A673 (cell line): ENCODE results near the gene PEX5L. TPM values are rescaled to one million over a fixed set of nuclear protein-coding genes. Genes with fewer than 3 reads are reported as not detected.

Source experiments
- BruUV-seq: library from RNA; stranded (reverse); fragments of 400-500 nt; replicated peaks from 2 replicates; lab custom pipeline; 2021; lab: Mats Ljungman, UMichigan
- CTCF ChIA-PET: fragments of 300-600 bp; sonication (Branson Sonifier 250); formaldehyde crosslinking; loops from one replicate; lab custom pipeline; 2022; ENCODE audit warnings: antibody characterized with exemption; lab: Charles Lee
- POLR2A ChIA-PET: fragments of 300-600 bp; sonication (Branson Sonifier 250); formaldehyde crosslinking; loops from one replicate; lab custom pipeline; 2022; ENCODE audit warnings: antibody characterized with exemption; ENCODE audit not compliant: low non-redundant PET; lab: Charles Lee
- DNase-seq: peaks from one replicate; pipeline ENCODE4 v3.0.0-alpha.2; 2015; ENCODE audit warnings: low spot score
- H3K27ac ChIP-seq: fragments of 200-600 bp; sonication (generic); 2 replicates; pipeline ENCODE4 v1.5.1; 2016; ENCODE audit warnings: mixed run types, low read depth, mild to moderate bottlenecking, mixed read lengths, antibody characterized with exemption, low read length; ENCODE audit not compliant: poor library complexity, severe bottlenecking
- H3K27me3 ChIP-seq: fragments of 200-600 bp; sonication (generic); replicated peaks from 2 replicates; pipeline ENCODE4 v1.6.1; 2017; ENCODE audit warnings: mixed run types, low read depth, mild to moderate bottlenecking, mixed read lengths, antibody characterized with exemption, low read length; ENCODE audit not compliant: insufficient read depth, poor library complexity
- H3K36me3 ChIP-seq: fragments of 200-600 bp; sonication (generic); 2 replicates; pipeline ENCODE4 v1.6.1; 2016; ENCODE audit warnings: mixed run types, mild to moderate bottlenecking, mixed read lengths, antibody characterized with exemption, low read length; ENCODE audit not compliant: insufficient read depth, poor library complexity, severe bottlenecking
- H3K4me1 ChIP-seq: fragments of 200-600 bp; sonication (generic); 2 replicates; pipeline ENCODE4 v1.6.1; 2017; ENCODE audit warnings: mixed run types, mild to moderate bottlenecking, mixed read lengths, antibody characterized with exemption, low read length; ENCODE audit not compliant: insufficient read depth, poor library complexity, severe bottlenecking
- H3K4me3 ChIP-seq: fragments of 200-600 bp; sonication (generic); 2 replicates; pipeline ENCODE4 v1.5.1; 2016; ENCODE audit warnings: low read depth, mixed run types, mild to moderate bottlenecking, mixed read lengths, low read length; ENCODE audit not compliant: poor library complexity, severe bottlenecking
- H3K9me3 ChIP-seq: fragments of 200-600 bp; sonication (generic); 2 replicates; pipeline ENCODE4 v1.6.1; 2016; ENCODE audit warnings: mixed run types, low read depth, mild to moderate bottlenecking, mixed read lengths, antibody characterized with exemption, low read length; ENCODE audit not compliant: poor library complexity, severe bottlenecking
- EZH2 ChIP-seq: fragments of 200-600 bp; sonication (generic); IDR thresholded peaks from 2 replicates; pipeline ENCODE4 v1.6.1; 2017; ENCODE audit warnings: borderline replicate concordance, low read depth, mild to moderate bottlenecking, mixed read lengths, antibody characterized with exemption, low read length; ENCODE audit not compliant: poor library complexity, severe bottlenecking
- intact Hi-C: fragments of 100-400 bp; cut with micrococcal nuclease; formaldehyde crosslinking; loops from one replicate; pipeline ENCODE4 v1.10.0; 2022; ENCODE audit not compliant: unreplicated experiment
- total RNA-seq: library from RNA; stranded (reverse); gene quantifications from 2 replicates; pipeline ENCODE4 v1.2.3, GENCODE V29; 2021
- TF ChIP-seq, protein P1 (sequence below): fragments of 300-800, 200-600 bp; sonication (generic); conservative IDR thresholded peaks from 2 replicates; pipeline ENCODE4 v1.5.1; 2017; ENCODE audit warnings: low read depth, mild to moderate bottlenecking, antibody characterized with exemption, low read length, moderate library complexity, mixed read lengths

Gene PEX5L
- total RNA-seq, 1 experiment from 2014 or later = not detected

GRCh38 chr3:179867961-179868360 is 168.8 kb downstream of the PEX5L start:
- no peaks in the 10 kb centered on the region for H3K36me3 ChIP-seq
- intact Hi-C loops = no loop called here
- no peak for DNase-seq
- H3K27me3 ChIP-seq = no peaks in the 10 kb centered on the region
- TF ChIP-seq EZH2 = no peak
- TF ChIP-seq, protein P1, sequence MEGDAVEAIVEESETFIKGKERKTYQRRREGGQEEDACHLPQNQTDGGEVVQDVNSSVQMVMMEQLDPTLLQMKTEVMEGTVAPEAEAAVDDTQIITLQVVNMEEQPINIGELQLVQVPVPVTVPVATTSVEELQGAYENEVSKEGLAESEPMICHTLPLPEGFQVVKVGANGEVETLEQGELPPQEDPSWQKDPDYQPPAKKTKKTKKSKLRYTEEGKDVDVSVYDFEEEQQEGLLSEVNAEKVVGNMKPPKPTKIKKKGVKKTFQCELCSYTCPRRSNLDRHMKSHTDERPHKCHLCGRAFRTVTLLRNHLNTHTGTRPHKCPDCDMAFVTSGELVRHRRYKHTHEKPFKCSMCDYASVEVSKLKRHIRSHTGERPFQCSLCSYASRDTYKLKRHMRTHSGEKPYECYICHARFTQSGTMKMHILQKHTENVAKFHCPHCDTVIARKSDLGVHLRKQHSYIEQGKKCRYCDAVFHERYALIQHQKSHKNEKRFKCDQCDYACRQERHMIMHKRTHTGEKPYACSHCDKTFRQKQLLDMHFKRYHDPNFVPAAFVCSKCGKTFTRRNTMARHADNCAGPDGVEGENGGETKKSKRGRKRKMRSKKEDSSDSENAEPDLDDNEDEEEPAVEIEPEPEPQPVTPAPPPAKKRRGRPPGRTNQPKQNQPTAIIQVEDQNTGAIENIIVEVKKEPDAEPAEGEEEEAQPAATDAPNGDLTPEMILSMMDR = no peak
- H3K27ac ChIP-seq = no peak overlapping the region
- H3K4me1 ChIP-seq = peaks cover 14% of the 10 kb centered on the region
- ChIA-PET CTCF (no interaction called here), POLR2A (no interaction called here)
- no peak overlapping the region for H3K4me3 ChIP-seq
- no TSS peak for BruUV-seq
- H3K9me3 ChIP-seq = no peaks in the 10 kb centered on the region

GRCh38 chr3:179865861-179866505 is 170.8 kb downstream of the PEX5L start:
- no peaks in the 10 kb centered on the region for H3K9me3 ChIP-seq
- BruUV-seq = no TSS peak
- H3K36me3 ChIP-seq = no peaks in the 10 kb centered on the region
- H3K27ac ChIP-seq = no peak overlapping the region
- no peak overlapping the region for H3K4me3 ChIP-seq
- ChIA-PET CTCF (no interaction called here), POLR2A (no interaction called here)
- peak; percentile 39 for DNase-seq
- intact Hi-C loops = no loop called here
- peaks cover 14% of the 10 kb centered on the region for H3K4me1 ChIP-seq
- TF ChIP-seq EZH2 = no peak
- TF ChIP-seq, protein P1 = no peak
- no peaks in the 10 kb centered on the region for H3K27me3 ChIP-seq

GRCh38 chr3:179861953-179862352 is 174.8 kb downstream of the PEX5L start:
- Histone ChIP-seq H3K4me3 (no peak overlapping the region), H3K27me3 (no peaks in the 10 kb centered on the region), H3K36me3 (no peaks in the 10 kb centered on the region), H3K27ac (no peak overlapping the region), H3K9me3 (no peaks in the 10 kb centered on the region), H3K4me1 (peaks cover 14% of the 10 kb centered on the region)
- TF ChIP-seq, protein P1 = no peak
- TF ChIP-seq EZH2 = no peak
- intact Hi-C loops = no loop called here
- DNase-seq = no peak
- POLR2A ChIA-PET = no interaction called here
- CTCF ChIA-PET = no interaction called here
- BruUV-seq = no TSS peak
